NK-92 (cell line): ENCODE measurements around the gene CA12.

ENCODE experiments used
- DNase-seq: peaks from one replicate; lab custom pipeline; 2025; ENCODE audit not compliant: unreplicated experiment; lab: John Stamatoyannopoulos, UW

Gene CA12

GRCh38 chr15:63276342-63277037 lies 105.2 kb downstream of the CA12 start:
- DNase-seq = no peak

DNA sequence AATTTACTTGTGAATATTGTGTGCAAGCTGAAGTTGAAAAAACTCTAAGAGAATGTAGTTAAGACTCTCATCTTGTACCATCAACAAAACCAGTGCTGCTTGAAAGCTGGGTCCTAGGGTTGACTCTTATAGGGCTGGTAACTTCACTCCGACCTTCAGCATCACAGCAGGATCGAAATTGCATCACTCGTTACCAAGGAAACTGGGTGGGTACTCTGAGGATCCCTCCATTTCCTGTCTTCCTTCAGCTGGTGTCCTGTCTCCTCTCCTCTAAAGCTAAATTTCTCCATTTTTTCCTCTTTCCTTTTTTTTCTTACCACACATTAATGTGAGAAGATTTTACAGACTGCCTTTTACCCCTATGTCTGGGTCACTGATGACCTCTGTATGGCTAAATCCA lies 107.2 kb downstream of the CA12 start:
- no peak for DNase-seq
